Activated CD8-positive, alpha-beta memory T cell treated with anti-CD3 and anti-CD28 coated beads for 36 hours (primary cell): ENCODE measurements around the gene LGALS9. TPM values are rescaled to one million over a fixed set of nuclear protein-coding genes. Genes with fewer than 3 reads are reported as not detected.

Experiments used
- total RNA-seq, 2 experiments: library from RNA; stranded (reverse); gene quantifications; one replicate each; pipeline ENCODE4 v1.2.3, GENCODE V29; 2021

LGALS9 gene
- total RNA-seq, 2 experiments from 2014 or later = 8.4 TPM

Other genes with a start within 250 kb of the LGALS9 start
- gene KSR1, start 174.7 kb upstream of the LGALS9 start, total RNA-seq = 10 to 100 TPM; 39.7 to 40.6 TPM
- gene NOS2, start 169.3 kb downstream of the LGALS9 start, total RNA-seq = under 1 TPM in 1 of 2 experiments, not detected in 1; 0.04 TPM